Loucy (cell line): ENCODE measurements around the gene AADAC.
"Not testable (repeated sequence)": the region's sequence is repeated elsewhere in the genome, so short reads cannot be mapped to it uniquely, and the experiment has no call there.

Source experiments
- H2AFZ ChIP-seq: fragments of 200-600 bp; sonication (generic); 2 replicates; pipeline ENCODE4 v1.6.0; 2016; ENCODE audit warnings: antibody characterized with exemption, mild to moderate bottlenecking, low read length, moderate library complexity
- H3F3A ChIP-seq: fragments of 200-600 bp; 2 replicates; pipeline ENCODE4 v1.6.0; 2016; ENCODE audit warnings: antibody characterized with exemption, low read depth, mild to moderate bottlenecking
- H3K27me3 ChIP-seq: fragments of 200-600 bp; sonication (generic); 2 replicates; pipeline ENCODE4 v1.6.1; 2014; ENCODE audit warnings: low read length, mild to moderate bottlenecking; ENCODE audit not compliant: insufficient read depth, poor library complexity, severe bottlenecking
- H3K36me3 ChIP-seq: fragments of 200-600 bp; sonication (generic); 2 replicates; pipeline ENCODE4 v1.6.1; 2016; ENCODE audit warnings: low read length; ENCODE audit not compliant: insufficient read depth
- H3K4me1 ChIP-seq: fragments of 200-600 bp; sonication (generic); 2 replicates; pipeline ENCODE4 v1.5.1; 2014; ENCODE audit warnings: low read length, mild to moderate bottlenecking; ENCODE audit not compliant: insufficient read depth, poor library complexity, severe bottlenecking
- H3K4me2 ChIP-seq: fragments of 200-600 bp; sonication (generic); 2 replicates; pipeline ENCODE4 v1.6.0; 2014; ENCODE audit warnings: antibody characterized with exemption, low read length, low read depth, mild to moderate bottlenecking; ENCODE audit not compliant: poor library complexity, severe bottlenecking
- H3K4me3 ChIP-seq: fragments of 200-600 bp; sonication (generic); 2 replicates; pipeline ENCODE4 v1.5.1; 2014; ENCODE audit warnings: low read length, mild to moderate bottlenecking, mixed read lengths; ENCODE audit not compliant: poor library complexity, severe bottlenecking
- H3K79me2 ChIP-seq: fragments of 200-600 bp; sonication (generic); 2 replicates; pipeline ENCODE4 v1.6.1; 2014; ENCODE audit warnings: low read length; ENCODE audit not compliant: insufficient read depth
- H3K9ac ChIP-seq: fragments of 200-600 bp; sonication (generic); 2 replicates; pipeline ENCODE4 v1.6.0; 2014; ENCODE audit warnings: mild to moderate bottlenecking, low read depth, low read length, moderate library complexity; ENCODE audit not compliant: poor library complexity, severe bottlenecking
- H3K9me2 ChIP-seq: fragments of 200-600 bp; sonication (generic); replicated peaks from 2 replicates; pipeline ENCODE4 v1.6.1; 2016; ENCODE audit warnings: low read depth, low read length, mixed read lengths
- H3K9me3 ChIP-seq: fragments of 200-600 bp; sonication (generic); 2 replicates; pipeline ENCODE4 v1.6.1; 2014; ENCODE audit warnings: mild to moderate bottlenecking, antibody characterized with exemption, low read length, low read depth; ENCODE audit not compliant: insufficient read depth
- H4K20me1 ChIP-seq: fragments of 200-600 bp; sonication (generic); 2 replicates; pipeline ENCODE4 v1.6.0; 2014; ENCODE audit warnings: antibody characterized with exemption, low read length, mild to moderate bottlenecking; ENCODE audit not compliant: insufficient read depth, poor library complexity, severe bottlenecking
- EZH2phosphoT487 ChIP-seq: fragments of 200-600 bp; IDR thresholded peaks from 2 replicates; pipeline ENCODE4 v1.6.1; 2018; ENCODE audit warnings: antibody characterized with exemption, mild to moderate bottlenecking, moderate library complexity, borderline replicate concordance
- TF ChIP-seq, protein P1 (sequence below): fragments of 200-600 bp; sonication (generic); conservative IDR thresholded peaks from 2 replicates; pipeline ENCODE4 v1.5.1; 2014; ENCODE audit warnings: mild to moderate bottlenecking, antibody characterized with exemption, low read length

Gene AADAC

DNA sequence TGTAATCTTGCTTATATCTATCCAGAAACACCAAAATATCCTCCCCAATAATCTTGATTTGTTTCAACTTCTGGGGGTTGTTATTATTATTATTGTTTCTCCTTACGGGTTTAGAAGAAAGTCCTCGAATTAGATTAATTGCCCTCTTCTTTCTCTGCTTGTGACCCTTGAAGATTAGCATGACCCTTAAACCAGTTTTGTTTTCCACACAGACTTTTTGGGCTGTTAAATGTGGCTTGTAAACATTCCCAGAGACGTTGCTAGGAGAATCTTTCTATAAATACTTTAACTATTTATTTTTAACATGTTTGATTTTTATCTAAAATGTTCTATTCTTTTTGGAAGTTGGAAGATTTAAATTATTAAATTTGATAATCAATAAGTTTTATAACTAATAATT, 55.3 kb downstream of the AADAC start:
- Histone ChIP-seq H3F3A (no peaks in the 10 kb centered on the region; the same call in 1 of the 2 replicates), H2AFZ (no peak overlapping the region), H3K36me3 (no peaks in the 10 kb centered on the region), H3K4me1 (peaks cover 36% of the 10 kb centered on the region), H3K27me3 (no peaks in the 10 kb centered on the region), H3K9me2 (no peaks in the 10 kb centered on the region), H3K4me2 (no peak overlapping the region), H3K9me3 (no peaks in the 10 kb centered on the region), H3K4me3 (no peak overlapping the region), H3K79me2 (no peaks in the 10 kb centered on the region), H4K20me1 (no peaks in the 10 kb centered on the region), H3K9ac (no peak overlapping the region)
- TF ChIP-seq EZH2phosphoT487 = no peak
- TF ChIP-seq, protein P1, sequence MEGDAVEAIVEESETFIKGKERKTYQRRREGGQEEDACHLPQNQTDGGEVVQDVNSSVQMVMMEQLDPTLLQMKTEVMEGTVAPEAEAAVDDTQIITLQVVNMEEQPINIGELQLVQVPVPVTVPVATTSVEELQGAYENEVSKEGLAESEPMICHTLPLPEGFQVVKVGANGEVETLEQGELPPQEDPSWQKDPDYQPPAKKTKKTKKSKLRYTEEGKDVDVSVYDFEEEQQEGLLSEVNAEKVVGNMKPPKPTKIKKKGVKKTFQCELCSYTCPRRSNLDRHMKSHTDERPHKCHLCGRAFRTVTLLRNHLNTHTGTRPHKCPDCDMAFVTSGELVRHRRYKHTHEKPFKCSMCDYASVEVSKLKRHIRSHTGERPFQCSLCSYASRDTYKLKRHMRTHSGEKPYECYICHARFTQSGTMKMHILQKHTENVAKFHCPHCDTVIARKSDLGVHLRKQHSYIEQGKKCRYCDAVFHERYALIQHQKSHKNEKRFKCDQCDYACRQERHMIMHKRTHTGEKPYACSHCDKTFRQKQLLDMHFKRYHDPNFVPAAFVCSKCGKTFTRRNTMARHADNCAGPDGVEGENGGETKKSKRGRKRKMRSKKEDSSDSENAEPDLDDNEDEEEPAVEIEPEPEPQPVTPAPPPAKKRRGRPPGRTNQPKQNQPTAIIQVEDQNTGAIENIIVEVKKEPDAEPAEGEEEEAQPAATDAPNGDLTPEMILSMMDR = no peak

DNA sequence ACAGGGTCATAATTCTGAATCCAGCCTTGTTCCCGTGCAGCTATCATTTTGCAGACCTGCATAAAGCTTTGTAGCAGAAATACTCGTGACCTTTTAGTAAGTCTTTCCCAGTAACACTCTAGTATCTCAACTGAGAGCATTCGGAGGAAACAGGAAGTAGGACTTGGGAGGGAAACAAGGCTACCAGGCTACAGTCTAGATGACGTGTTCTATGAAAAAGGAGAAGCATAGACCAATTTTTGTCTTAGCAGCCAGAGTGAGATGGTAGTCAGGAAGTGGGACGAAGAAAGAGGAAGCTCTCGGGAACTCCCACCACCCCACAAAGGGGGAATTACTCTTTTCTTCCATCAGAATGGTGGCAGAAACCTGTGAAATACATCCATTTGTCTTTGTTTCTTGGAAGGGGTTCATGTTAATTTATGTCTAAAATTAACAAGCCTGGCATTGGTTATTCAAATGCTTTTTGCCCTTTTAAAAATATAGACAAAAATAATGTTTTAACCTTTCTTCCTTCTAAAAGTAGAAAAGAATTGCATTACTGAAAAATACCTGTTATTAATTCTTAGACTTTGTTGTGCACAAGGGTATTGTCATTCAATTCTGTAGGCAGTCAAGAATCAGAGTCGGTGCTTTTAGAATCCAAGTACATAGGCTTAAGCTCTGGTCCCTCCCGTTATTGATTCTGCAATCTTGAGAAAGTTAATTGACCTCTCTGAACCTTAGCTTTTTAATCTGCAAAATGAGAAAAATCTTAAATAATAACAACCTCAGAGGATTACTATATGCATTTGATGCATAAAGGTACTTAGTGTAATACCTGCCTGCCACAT, 57.9 kb downstream of the AADAC start:
- Histone ChIP-seq H3K9me3 (no peaks in the 10 kb centered on the region), H3K9ac (peak overlapping the region; percentile 10), H3F3A (peaks cover 5% of the 10 kb centered on the region; the same call in 1 of the 2 replicates), H3K36me3 (no peaks in the 10 kb centered on the region), H3K4me2 (no peak overlapping the region), H3K27me3 (no peaks in the 10 kb centered on the region), H4K20me1 (no peaks in the 10 kb centered on the region), H3K4me3 (no peak overlapping the region), H3K79me2 (no peaks in the 10 kb centered on the region), H3K9me2 (no peaks in the 10 kb centered on the region), H2AFZ (peak overlapping the region; percentile 84), H3K4me1 (peaks cover 50% of the 10 kb centered on the region)
- TF ChIP-seq EZH2phosphoT487 = no peak
- TF ChIP-seq, protein P1 = no peak

DNA sequence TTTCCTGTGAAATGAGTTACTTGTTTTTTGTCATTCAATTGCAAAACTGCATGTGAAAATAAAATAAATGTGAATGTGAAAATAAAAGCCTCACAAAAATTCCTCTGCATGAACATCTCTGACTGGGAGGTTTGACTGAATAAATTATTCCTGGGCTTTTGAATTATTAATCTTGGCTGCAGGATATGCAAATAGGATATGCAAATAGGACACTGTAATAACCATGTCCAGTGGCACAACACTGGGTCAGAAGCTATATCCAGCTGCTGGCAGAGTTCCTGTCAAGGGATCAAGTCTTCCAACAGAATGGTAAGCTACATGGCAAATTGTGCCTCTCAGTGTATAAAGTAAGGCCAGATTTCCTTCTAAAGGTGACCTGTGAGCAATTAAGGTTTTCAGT, 59.5 kb downstream of the AADAC start, which contains the start of gene SUCNR1:
TSS of gene SUCNR1 (plus strand) at position 246 of the 400 bp plus-strand sequence. CDS start 6,250 bp downstream, outside the sequence.
- TF ChIP-seq EZH2phosphoT487 = no peak
- TF ChIP-seq, protein P1 = no peak
- Histone ChIP-seq H3F3A (peaks cover 5% of the 10 kb centered on the region; the same call in 1 of the 2 replicates), H3K4me3 (no peak within 1 kb of the TSS), H3K9ac (peak within 1 kb of the TSS; percentile 0), H3K4me1 (peaks cover 56% of the 10 kb centered on the region), H3K36me3 (no peaks in the 10 kb centered on the region), H3K9me3 (no peaks in the 10 kb centered on the region), H2AFZ (peak within 1 kb of the TSS; percentile 38; the same call in 1 of the 2 replicates), H3K4me2 (no peak within 1 kb of the TSS), H4K20me1 (no peaks in the 10 kb centered on the region), H3K79me2 (no peaks in the 10 kb centered on the region), H3K9me2 (no peaks in the 10 kb centered on the region), H3K27me3 (no peaks in the 10 kb centered on the region)

DNA sequence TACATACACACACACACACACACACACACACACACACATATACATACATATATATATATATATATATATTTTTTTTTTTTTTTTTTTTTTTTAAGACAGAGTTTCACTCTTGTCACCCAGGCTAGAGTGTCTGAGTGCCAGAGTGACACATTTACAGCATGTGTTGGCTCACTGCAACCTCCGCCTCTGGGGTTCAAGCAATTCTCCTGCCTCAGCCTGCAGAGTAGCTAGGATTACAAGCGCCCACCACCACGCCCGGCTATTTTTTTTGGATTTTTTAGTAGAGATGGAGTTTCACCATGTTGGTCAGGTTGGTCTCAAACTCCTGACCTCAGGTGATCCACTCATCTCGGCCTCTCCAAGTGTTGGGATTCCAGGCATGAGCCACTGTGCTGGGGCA, 60.2 kb downstream of the AADAC start:
- not testable (repeated sequence) for H3K27me3 ChIP-seq, H3K9ac ChIP-seq, H3K36me3 ChIP-seq, H2AFZ ChIP-seq, H4K20me1 ChIP-seq, H3K4me3 ChIP-seq, H3K9me2 ChIP-seq, H3F3A ChIP-seq, H3K4me2 ChIP-seq, H3K9me3 ChIP-seq, H3K79me2 ChIP-seq
- peaks cover 56% of the 10 kb centered on the region for H3K4me1 ChIP-seq
